Muscle layer of colon (tissue), 2 donors: Measurements from ENCODE around the gene BRAT1.

Experiments
- H3K27ac ChIP-seq: one replicate; pipeline ENCODE4 v1.7.0; 2013; ENCODE audit warnings: low read depth, mild to moderate bottlenecking, low read length, moderate library complexity
- H3K27me3 ChIP-seq, 2 donors: one replicate each; pipeline ENCODE4 v1.7.0; 2013; ENCODE audit warnings: low read length in 2 of 2, mild to moderate bottlenecking in 2 of 2; ENCODE audit not compliant: insufficient read depth in 2 of 2, control insufficient read depth in 1 of 2
- H3K36me3 ChIP-seq: one replicate; pipeline ENCODE4 v1.7.0; 2013; ENCODE audit warnings: mild to moderate bottlenecking, low read length; ENCODE audit not compliant: insufficient read depth
- H3K4me1 ChIP-seq: one replicate; pipeline ENCODE4 v1.7.0; 2013; ENCODE audit warnings: mild to moderate bottlenecking, low read length; ENCODE audit not compliant: insufficient read depth
- H3K4me3 ChIP-seq, 2 donors: one replicate each; pipeline ENCODE4 v1.7.0; 2013; ENCODE audit warnings: low read length in 2 of 2, low read depth in 1 of 2, mild to moderate bottlenecking in 1 of 2, moderate library complexity in 1 of 2
- H3K9ac ChIP-seq: one replicate; pipeline ENCODE4 v1.7.0; 2013; ENCODE audit warnings: low read length
- H3K9me3 ChIP-seq: one replicate; pipeline ENCODE4 v1.7.0; 2013; ENCODE audit warnings: mild to moderate bottlenecking, low read length
- donor health status: abdominal sarcoma.
- donor health status: Adenocarcinoma of cecum.

Gene BRAT1

DNA sequence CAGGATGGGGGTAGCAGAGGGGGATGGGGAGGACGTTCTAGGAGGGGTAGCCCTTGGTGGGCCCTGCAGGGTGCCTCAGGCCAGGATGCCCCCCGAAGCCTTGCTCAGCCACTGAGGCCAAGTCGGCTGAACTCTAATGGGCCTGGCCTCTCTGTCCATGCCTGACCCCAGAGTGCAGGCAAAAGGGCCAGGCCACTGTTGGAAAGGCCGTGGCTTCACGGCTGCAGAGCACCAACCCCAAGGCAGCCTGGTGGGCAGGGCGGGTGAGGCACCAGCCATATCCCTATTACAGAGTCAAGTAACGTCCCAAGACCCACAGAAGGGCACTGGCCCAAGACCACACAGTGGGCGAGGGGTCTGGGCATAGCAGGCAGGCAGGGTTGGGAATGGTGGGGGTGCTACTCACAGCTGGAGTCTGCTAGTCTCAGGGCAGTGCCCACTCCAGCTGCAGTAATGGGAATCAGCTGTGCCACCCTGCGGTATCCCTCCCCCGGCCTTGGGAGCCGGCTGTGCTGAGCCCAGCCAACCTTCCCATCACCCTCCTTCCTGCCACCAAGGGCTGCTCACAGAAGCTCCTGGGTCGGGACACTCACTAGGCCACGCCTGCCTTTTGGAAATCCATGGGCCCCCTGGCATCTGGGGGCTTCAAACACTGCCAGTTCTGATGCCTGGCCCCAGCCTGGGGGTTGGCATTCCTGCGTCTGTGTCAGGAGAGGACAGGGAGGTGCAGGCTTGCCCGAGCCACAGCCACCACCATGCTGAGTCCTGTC lies 39.7 kb downstream of the BRAT1 start:
- Histone ChIP-seq H3K4me3 (no peak overlapping the region), H3K27ac (no peak overlapping the region), H3K9ac (no peak overlapping the region), H3K4me1 (peaks cover 4% of the 10 kb centered on the region), H3K9me3 (no peaks in the 10 kb centered on the region), H3K27me3 (peaks cover 4 to 14% of the 10 kb centered on the region in 2 donors), H3K36me3 (no peaks in the 10 kb centered on the region)

DNA sequence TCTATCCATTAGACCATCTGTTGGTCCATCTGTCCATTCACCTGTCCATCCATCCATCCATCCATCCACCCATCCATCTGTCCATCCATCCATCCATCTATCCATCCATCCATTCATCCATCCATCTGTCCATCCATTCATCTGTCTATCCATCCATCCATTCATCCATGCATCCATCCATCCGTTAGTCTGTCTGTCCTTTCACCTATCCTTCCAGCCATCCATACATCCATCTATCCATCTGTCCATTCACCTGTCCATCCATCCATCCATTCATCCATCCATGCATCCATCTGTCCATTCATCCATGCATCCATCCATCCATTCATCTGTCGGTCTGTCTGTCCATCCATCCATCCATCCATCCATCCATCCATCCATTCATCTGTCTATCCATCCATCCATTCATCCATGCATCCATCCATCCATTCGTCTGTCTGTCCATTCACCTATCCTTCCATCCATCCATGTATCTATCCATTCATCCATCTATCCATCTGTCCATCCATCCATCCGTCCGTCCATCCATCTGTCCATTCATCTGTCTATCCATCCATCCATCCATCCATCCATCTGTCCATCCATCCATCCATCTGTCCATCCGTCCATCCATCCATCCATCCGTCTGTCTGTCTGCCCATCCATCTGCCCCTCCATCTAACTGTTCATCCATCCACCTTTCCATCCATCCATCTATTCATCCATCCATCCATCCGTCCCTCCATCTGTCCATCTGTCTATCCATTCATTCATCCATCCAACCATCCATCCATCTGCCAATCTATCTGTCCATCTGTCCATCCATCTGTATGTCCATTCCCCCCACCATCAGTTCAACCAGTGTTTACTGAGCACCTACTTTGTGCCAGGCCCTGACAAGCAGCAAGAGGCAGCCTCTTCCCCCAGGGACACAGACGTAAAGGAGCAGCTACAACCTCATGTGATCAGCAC lies 40.6 kb downstream of the BRAT1 start:
- Histone ChIP-seq H3K4me1 (no peaks in the 10 kb centered on the region), H3K9ac (no peak overlapping the region)

DNA sequence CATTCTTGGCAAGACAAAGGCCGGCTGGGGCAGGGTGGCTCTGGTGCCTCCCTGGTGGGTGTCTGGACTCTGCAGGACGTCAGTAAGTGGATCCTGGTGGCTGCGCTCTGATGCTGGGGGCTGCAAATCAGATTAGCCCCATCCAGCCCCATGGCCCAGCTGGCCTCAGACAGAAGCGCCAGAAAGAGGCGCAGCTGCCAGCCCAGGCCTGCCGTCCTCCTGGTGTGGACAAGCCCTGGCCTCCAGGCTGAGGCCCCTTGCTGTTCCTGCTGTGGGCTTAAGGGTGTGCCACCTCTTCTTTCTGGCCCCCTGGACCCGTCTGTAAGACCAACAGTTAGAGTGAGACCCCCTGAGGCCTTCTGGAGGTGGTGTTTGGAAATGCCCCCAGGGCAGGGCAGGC lies 41.6 kb downstream of the BRAT1 start:
- Histone ChIP-seq H3K27ac (no peak overlapping the region), H3K9ac (no peak overlapping the region), H3K4me3 (no peak overlapping the region), H3K4me1 (no peaks in the 10 kb centered on the region), H3K36me3 (no peaks in the 10 kb centered on the region), H3K27me3 (peaks cover 0 to 5% of the 10 kb centered on the region in 2 donors), H3K9me3 (no peaks in the 10 kb centered on the region)

More for the DNA sequence above, 40.6 kb downstream of the BRAT1 start:
- Histone ChIP-seq H3K9me3 (no peaks in the 10 kb centered on the region), H3K36me3 (no peaks in the 10 kb centered on the region), H3K27me3 (peaks cover 0 to 9% of the 10 kb centered on the region in 2 donors), H3K4me3 (no peak overlapping the region), H3K27ac (no peak overlapping the region)

DNA sequence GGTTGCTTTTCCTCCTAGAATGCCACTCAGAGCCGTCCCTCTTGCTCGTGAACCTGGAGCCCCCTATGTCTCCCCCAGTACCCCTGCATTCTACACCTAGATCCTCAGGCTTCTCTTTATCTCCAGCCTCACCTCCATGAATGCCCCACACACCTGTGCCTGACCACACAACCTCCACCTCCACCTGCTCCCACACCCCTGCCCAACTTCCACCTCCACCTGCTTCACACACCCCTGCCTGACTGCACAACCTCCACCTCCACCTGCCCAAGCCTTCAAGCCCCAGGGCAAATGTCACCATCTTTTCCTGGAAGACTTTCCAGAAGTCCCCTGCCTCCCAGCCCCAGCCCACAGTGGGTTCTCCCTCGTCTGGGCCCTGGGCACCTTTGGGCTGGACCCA lies 42.6 kb downstream of the BRAT1 start:
- Histone ChIP-seq H3K36me3 (no peaks in the 10 kb centered on the region), H3K27me3 (no peaks in the 10 kb centered on the region), H3K9ac (no peak overlapping the region), H3K4me1 (no peaks in the 10 kb centered on the region), H3K9me3 (no peaks in the 10 kb centered on the region), H3K27ac (no peak overlapping the region), H3K4me3 (no peak overlapping the region)

DNA sequence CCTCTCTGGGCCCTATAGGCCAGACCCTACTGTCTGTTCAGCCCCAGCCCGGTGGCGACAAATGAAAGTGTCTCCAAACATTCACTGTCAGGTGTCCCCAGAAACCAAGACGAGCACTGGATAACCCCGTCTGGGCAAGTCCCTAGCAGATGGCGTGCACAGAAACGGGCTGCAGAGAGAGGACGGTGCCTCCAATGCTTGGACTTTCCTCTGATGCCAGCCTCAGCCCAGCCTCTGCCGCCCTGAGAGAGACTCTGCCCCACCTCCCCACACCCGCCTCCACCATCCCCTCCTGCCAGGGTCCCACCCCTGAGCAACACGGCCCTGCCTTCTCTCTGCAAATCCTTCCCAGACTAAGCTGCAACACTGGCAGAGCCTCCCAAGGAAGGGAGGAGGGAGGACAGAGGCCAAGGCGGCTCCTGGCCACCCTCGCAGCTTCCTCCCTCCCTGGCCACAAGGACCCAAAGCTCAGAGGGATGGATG lies 43.1 kb downstream of the BRAT1 start:
- H3K27ac ChIP-seq, result no peak overlapping the region
- H3K36me3 ChIP-seq, result no peaks in the 10 kb centered on the region
- H3K4me1 ChIP-seq, result no peaks in the 10 kb centered on the region
- no peak overlapping the region for H3K4me3 ChIP-seq
- H3K27me3 ChIP-seq, result no peaks in the 10 kb centered on the region
- no peak overlapping the region for H3K9ac ChIP-seq
- no peaks in the 10 kb centered on the region for H3K9me3 ChIP-seq

DNA sequence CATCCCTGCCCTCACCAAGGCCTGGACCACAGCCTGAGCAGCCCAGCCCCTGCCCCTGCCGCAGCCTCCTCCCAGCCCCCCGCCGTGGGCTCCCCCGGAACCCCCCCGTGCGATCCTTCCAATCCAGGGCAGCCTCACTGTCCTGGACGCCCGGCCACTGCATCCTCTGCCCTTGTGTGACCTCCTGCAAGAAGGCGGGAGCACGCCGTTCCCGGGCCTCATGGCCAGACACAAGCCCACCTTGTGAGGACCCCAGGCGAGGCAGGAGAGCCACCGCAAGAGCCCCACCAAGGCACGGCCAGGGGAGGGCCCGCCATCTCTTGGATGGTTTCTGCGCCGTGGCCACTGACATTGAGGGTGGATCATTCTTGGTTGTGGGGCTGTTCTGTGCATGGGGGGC lies 43.6 kb downstream of the BRAT1 start:
- Histone ChIP-seq H3K36me3 (no peaks in the 10 kb centered on the region), H3K9me3 (no peaks in the 10 kb centered on the region), H3K27ac (no peak overlapping the region), H3K27me3 (no peaks in the 10 kb centered on the region), H3K9ac (no peak overlapping the region), H3K4me3 (no peak overlapping the region), H3K4me1 (no peaks in the 10 kb centered on the region)

DNA sequence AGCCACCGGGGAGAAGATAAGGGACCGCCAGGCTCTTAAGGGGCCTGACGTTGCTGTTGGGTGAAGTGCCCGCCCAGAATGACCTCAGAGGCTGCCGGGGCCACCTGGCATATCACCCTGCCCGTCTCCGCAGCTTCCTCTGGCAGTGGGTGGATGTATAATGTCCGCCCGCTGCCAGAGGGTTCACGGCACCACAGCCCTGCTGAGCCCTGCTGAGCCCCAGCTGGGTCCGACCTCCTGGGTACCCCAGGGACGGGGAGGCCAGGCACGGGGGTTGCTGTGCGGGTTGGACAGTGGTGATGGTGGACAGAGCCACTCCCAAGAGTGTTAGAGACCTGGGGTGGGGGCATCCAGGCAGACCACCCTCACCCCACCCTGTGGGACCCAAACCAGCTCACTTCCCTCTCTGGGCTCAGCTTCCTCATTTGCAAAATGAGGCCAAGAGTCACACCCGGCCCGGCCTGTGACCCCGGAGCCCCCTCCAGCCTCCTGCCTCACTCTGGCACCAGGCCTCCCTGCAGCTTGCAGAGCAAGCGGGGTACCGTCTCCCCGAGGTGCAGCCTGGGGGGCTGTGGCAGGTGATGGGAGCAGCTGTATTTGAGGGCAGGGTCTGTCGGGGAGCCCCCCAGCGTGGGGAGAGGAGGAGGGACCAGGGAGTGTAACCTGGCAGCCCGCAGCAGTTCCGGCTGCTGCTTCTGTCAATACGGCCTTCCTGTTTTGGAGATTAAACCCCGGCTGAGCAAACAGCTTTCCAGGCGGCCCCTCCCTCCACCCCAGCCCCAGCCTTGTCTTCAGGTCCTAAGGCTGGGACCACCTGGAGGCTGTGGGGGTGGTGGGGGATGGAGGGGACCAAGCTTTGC lies 44.2 kb downstream of the BRAT1 start:
- H3K4me3 ChIP-seq, result no peak overlapping the region

DNA sequence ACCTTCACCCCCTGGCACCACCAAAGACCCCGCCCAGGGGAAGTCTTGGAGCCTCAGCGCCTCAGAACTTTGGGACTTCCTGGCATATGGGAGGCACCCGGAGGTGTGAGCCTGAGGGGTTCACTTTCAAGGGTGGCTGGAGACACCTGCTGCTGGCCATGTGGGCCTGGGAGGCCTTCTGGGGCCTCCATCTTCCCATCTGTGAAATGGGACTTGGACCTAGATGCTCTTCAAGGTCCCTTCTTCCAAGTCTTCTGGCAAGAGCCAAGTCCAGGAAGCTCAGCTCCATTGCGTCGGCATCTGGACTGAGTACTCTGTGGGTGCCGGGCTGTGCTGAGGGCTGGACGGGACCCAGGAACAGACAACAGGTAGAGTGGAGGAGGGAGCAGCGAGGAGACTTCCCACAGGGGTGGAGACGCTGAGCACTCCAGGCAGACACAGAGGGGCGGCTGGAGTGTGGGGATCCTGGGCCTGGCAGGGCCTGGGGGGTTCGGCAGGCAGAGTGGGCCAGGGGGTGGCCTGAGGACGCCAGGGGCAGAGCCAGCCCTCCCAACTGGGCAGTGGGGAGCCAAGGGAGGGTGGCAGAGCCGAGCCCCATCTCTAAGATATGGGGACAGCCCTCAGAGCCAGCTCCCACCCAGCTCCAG lies 45.1 kb downstream of the BRAT1 start:
- no peak overlapping the region for H3K9ac ChIP-seq

More for the DNA sequence above, 44.2 kb downstream of the BRAT1 start:
- Histone ChIP-seq H3K27me3 (no peaks in the 10 kb centered on the region), H3K9me3 (no peaks in the 10 kb centered on the region), H3K9ac (no peak overlapping the region), H3K27ac (no peak overlapping the region), H3K36me3 (no peaks in the 10 kb centered on the region), H3K4me1 (no peaks in the 10 kb centered on the region)

DNA sequence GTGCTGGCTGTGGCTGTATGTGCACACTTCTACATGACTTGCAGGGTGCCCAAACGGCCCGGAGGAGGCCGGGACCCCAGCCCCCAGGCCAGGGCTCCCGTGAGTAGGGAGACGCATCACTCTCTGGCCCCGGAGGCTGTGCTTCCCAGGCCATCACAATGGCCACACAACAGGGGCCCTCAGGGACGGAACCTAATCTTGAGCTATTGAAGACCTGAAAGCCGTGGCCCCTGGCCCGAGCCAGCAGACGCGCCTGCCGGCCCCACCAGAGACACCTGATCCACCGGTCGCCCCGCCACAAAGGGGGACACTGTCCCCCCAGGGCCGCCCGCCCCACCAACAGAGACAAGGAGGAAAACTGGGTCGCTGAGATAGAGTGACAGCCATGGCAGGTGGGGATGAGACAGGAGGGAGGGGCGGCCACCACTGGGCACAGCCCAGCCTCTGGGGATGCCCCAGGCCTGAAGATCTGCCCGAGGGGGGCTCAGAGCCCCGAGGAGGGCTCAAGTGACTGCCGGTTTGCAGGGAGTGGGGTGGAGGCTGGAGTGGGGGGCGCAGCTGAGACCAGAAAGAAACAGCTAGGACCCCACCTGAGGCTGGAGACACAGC lies 45.9 kb downstream of the BRAT1 start:
- Histone ChIP-seq H3K27ac (no peak overlapping the region), H3K9ac (no peak overlapping the region), H3K36me3 (no peaks in the 10 kb centered on the region), H3K4me1 (no peaks in the 10 kb centered on the region), H3K27me3 (no peaks in the 10 kb centered on the region), H3K4me3 (no peak overlapping the region), H3K9me3 (no peaks in the 10 kb centered on the region)

More for the DNA sequence above, 45.1 kb downstream of the BRAT1 start:
- Histone ChIP-seq H3K4me1 (no peaks in the 10 kb centered on the region), H3K9me3 (no peaks in the 10 kb centered on the region), H3K27me3 (no peaks in the 10 kb centered on the region), H3K4me3 (no peak overlapping the region), H3K36me3 (no peaks in the 10 kb centered on the region), H3K27ac (no peak overlapping the region)

DNA sequence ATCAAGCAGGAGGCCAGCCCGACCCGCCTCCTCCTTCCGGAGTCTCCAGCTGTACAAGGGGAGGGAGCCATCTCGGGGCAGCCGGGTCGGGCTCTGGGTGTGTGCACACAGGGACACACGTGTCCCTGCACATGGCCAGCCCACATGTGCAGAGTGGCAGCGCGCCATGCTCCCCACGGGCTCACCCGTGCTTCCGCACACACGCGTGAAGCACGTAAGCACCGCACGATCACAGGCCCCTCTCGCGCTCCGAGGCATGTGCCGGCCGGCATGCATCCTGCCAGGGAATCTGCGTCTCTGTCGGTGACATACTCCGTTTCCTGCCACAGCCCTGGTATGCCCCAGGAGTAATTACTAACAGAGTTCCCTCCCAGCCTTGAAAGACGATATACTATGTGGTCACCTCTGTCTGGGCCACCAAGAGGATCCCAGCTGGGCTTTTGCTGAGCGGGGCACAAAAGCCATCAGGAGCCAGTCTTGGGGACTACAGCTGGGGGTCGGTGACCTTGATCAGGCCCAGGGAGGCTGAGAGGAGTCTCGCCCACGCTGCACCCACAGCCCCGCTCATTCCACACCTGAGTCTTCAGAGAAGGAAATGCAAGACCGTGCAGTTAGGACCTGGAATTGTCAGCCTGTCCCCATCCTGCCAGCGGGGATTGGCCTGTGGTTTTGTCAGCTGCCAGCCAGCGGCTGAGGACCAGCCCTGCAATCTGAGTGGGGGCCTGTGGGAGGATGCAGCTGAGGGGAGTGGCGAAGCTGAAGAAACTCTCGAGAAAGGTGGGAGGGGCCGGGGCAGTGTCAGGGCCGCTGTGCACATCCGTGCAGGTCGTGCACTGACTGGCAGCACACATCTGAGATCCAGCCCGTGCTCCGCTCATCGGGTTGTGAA lies 46.8 kb downstream of the BRAT1 start:
- no peak overlapping the region for H3K9ac ChIP-seq
- no peaks in the 10 kb centered on the region for H3K27me3 ChIP-seq
- H3K36me3 ChIP-seq, result no peaks in the 10 kb centered on the region
- H3K4me3 ChIP-seq, result no peak overlapping the region
- no peak overlapping the region for H3K27ac ChIP-seq
- no peaks in the 10 kb centered on the region for H3K9me3 ChIP-seq
- H3K4me1 ChIP-seq, result no peaks in the 10 kb centered on the region
